ENCODE data around the gene ZSCAN21. TPM values are rescaled to one million over a fixed set of nuclear protein-coding genes. Genes with fewer than 3 reads are reported as not detected.
A peak's percentile ranks its signal among the peaks of the same experiment; 100 is the strongest.

The ZSCAN21 gene
- total RNA-seq, 2 experiments from 2014 or later: 2.0 to 2.7 TPM

GRCh38 chr7:100091411-100092181 is 42.0 kb downstream of the ZSCAN21 start:
- no peak for TF ChIP-seq CTCF (IDR thresholded peaks at IDR 0.05)
- ChIA-PET CTCF (interaction anchor here (1.6 kb wide), 1 partner anchor 39 kb away, joined by 5 read pairs; no protein-coding TSS in a partner anchor), POLR2A (interaction anchor here (1.8 kb wide), 1 partner anchor 9 kb away, joined by 6 read pairs; the partner anchor contains the start of genes AP4M1 and MCM7)
- Histone ChIP-seq H3K27ac (ENCODE audit: low read depth in 1 of 2, low read length in 2 of 2) (no peak overlapping the region), H3K4me3 (ENCODE audit: low read length) (no peak overlapping the region), H3K27me3 (ENCODE audit: control insufficient read depth in 1 of 2, insufficient read depth in 2 of 2, low read length in 2 of 2) (no peaks in the 10 kb centered on the region), H3K36me3 (ENCODE audit: insufficient read depth, low read length) (peaks cover 64% of the 10 kb centered on the region), H3K9me3 (ENCODE audit: control insufficient read depth in 1 of 2, insufficient read depth in 1 of 2, low read length in 2 of 2) (no peaks in the 10 kb centered on the region), H3K4me1 (ENCODE audit: insufficient read depth, low read length) (peaks cover 24% of the 10 kb centered on the region)
- no peak for DNase-seq
- no peak for ATAC-seq (ENCODE audit: poor library complexity)
- H3K9me3 Mint-ChIP-seq: no peaks in the 10 kb centered on the region
- H3K4me1 Mint-ChIP-seq (ENCODE audit: low read depth): peaks cover 25% of the 10 kb centered on the region
- intact Hi-C loops (cut with DNase I, micrococcal nuclease): no loop called here
- peak overlapping the region; percentile 36 for H3K27ac Mint-ChIP-seq
- peaks cover 73% of the 10 kb centered on the region for H3K36me3 Mint-ChIP-seq (ENCODE audit: low read depth)
- H3K27me3 Mint-ChIP-seq: no peaks in the 10 kb centered on the region
- H3K4me3 Mint-ChIP-seq: peak overlapping the region; percentile 66

- H3K4me1 Mint-ChIP-seq (ENCODE audit: low read depth): peaks cover 35% of the 10 kb centered on the region
Observed at GRCh38 chr7:100093054-100093453, 43.5 kb downstream of the ZSCAN21 start.

GRCh38 chr7:100093498-100093897 is 43.9 kb downstream of the ZSCAN21 start:
- Mint-ChIP-seq H3K27me3 (no peaks in the 10 kb centered on the region), H3K36me3 (ENCODE audit: low read depth) (peaks cover 92% of the 10 kb centered on the region), H3K4me1 (ENCODE audit: low read depth) (peaks cover 37% of the 10 kb centered on the region), H3K27ac (no peak overlapping the region), H3K4me3 (no peak overlapping the region), H3K9me3 (no peaks in the 10 kb centered on the region)
- intact Hi-C loops (cut with DNase I, micrococcal nuclease): no loop called here
- TF ChIP-seq CTCF (IDR thresholded peaks at IDR 0.05): no peak
- ChIA-PET POLR2A (no interaction called here), CTCF (no interaction called here)
- Histone ChIP-seq H3K27me3 (ENCODE audit: control insufficient read depth in 1 of 2, insufficient read depth in 2 of 2, low read length in 2 of 2) (no peaks in the 10 kb centered on the region), H3K36me3 (ENCODE audit: insufficient read depth, low read length) (peaks cover 82% of the 10 kb centered on the region), H3K9me3 (ENCODE audit: control insufficient read depth in 1 of 2, insufficient read depth in 1 of 2, low read length in 2 of 2) (no peaks in the 10 kb centered on the region), H3K27ac (ENCODE audit: low read depth in 1 of 2, low read length in 2 of 2) (no peak overlapping the region), H3K4me1 (ENCODE audit: insufficient read depth, low read length) (peaks cover 20% of the 10 kb centered on the region), H3K4me3 (ENCODE audit: low read length) (no peak overlapping the region)
- ATAC-seq (ENCODE audit: poor library complexity) (no peak), DNase-seq (no peak)

More at GRCh38 chr7:100093054-100093453, 43.5 kb downstream of the ZSCAN21 start:
- ChIA-PET POLR2A (interaction anchor here (1.8 kb wide), 1 partner anchor 8 kb away, joined by 6 read pairs; the partner anchor contains the start of genes AP4M1 and MCM7), CTCF (no interaction called here)
- H3K27ac Mint-ChIP-seq: no peak overlapping the region
- Histone ChIP-seq H3K27me3 (ENCODE audit: control insufficient read depth in 1 of 2, insufficient read depth in 2 of 2, low read length in 2 of 2) (no peaks in the 10 kb centered on the region), H3K4me1 (ENCODE audit: insufficient read depth, low read length) (peaks cover 22% of the 10 kb centered on the region), H3K36me3 (ENCODE audit: insufficient read depth, low read length) (peaks cover 77% of the 10 kb centered on the region), H3K4me3 (ENCODE audit: low read length) (no peak overlapping the region), H3K27ac (ENCODE audit: low read depth in 1 of 2, low read length in 2 of 2) (no peak overlapping the region), H3K9me3 (ENCODE audit: control insufficient read depth in 1 of 2, insufficient read depth in 1 of 2, low read length in 2 of 2) (no peaks in the 10 kb centered on the region)
- H3K4me3 Mint-ChIP-seq: no peak overlapping the region
- ATAC-seq (ENCODE audit: poor library complexity) (no peak), DNase-seq (no peak)
- H3K36me3 Mint-ChIP-seq (ENCODE audit: low read depth): peaks cover 87% of the 10 kb centered on the region
- no peak for TF ChIP-seq CTCF (IDR thresholded peaks at IDR 0.05)
- no peaks in the 10 kb centered on the region for H3K27me3 Mint-ChIP-seq
- no peaks in the 10 kb centered on the region for H3K9me3 Mint-ChIP-seq
- intact Hi-C loops (cut with DNase I, micrococcal nuclease): no loop called here

Data from CD4-positive, alpha-beta T cell (primary cell).